H9 (cell line): Measurements from ENCODE around the gene EPS8L1. TPM values are rescaled to one million over a fixed set of nuclear protein-coding genes. Genes with fewer than 3 reads are reported as not detected.

Experiments used
- DNase-seq: peaks from one replicate; pipeline ENCODE4 v3.0.0-alpha.2; 2017
- H2AFZ ChIP-seq: one replicate; pipeline ENCODE4 v1.6.1; 2013; ENCODE audit warnings: mild to moderate bottlenecking, low read length, control low read depth, moderate library complexity
- H2AK5ac ChIP-seq: 2 replicates; pipeline ENCODE4 v1.6.1; 2013; ENCODE audit warnings: low read length, control low read depth, mixed read lengths; ENCODE audit not compliant: insufficient read length
- H2BK120ac ChIP-seq: one replicate; pipeline ENCODE4 v1.6.1; 2013; ENCODE audit warnings: low read depth, mild to moderate bottlenecking, low read length, control low read depth, inconsistent platforms; ENCODE audit not compliant: poor library complexity, severe bottlenecking
- H2BK12ac ChIP-seq: 2 replicates; pipeline ENCODE4 v1.6.1; 2013; ENCODE audit warnings: low read length, control low read depth, mixed read lengths, low read depth; ENCODE audit not compliant: insufficient read length
- H2BK15ac ChIP-seq: 2 replicates; pipeline ENCODE4 v1.6.1; 2013; ENCODE audit warnings: low read depth, low read length, control low read depth
- H2BK20ac ChIP-seq: one replicate; pipeline ENCODE4 v1.6.1; 2013; ENCODE audit warnings: low read depth, mild to moderate bottlenecking, low read length, control low read depth, inconsistent platforms; ENCODE audit not compliant: poor library complexity, severe bottlenecking
- H2BK5ac ChIP-seq: 2 replicates; pipeline ENCODE4 v1.6.1; 2013; ENCODE audit warnings: low read length, control low read depth, mixed read lengths; ENCODE audit not compliant: insufficient read length
- H3K14ac ChIP-seq: 2 replicates; pipeline ENCODE4 v1.6.1; 2013; ENCODE audit warnings: low read length, control low read depth; ENCODE audit not compliant: insufficient read depth
- H3K18ac ChIP-seq: 2 replicates; pipeline ENCODE4 v1.6.1; 2013; ENCODE audit warnings: low read depth, mild to moderate bottlenecking, mixed read lengths, low read length, control low read depth; ENCODE audit not compliant: insufficient read length
- H3K23ac ChIP-seq: 2 replicates; pipeline ENCODE4 v1.6.1; 2013; ENCODE audit warnings: low read length, control low read depth, mixed read lengths, low read depth; ENCODE audit not compliant: insufficient read length
- H3K23me2 ChIP-seq: 2 replicates; pipeline ENCODE4 v1.6.1; 2013; ENCODE audit warnings: low read depth, mild to moderate bottlenecking, mixed read lengths, low read length, control low read depth; ENCODE audit not compliant: insufficient read length, poor library complexity, severe bottlenecking
- H3K27ac ChIP-seq: 2 replicates; pipeline ENCODE4 v1.5.1; 2013; ENCODE audit warnings: low read length, control low read depth, mixed read lengths, low read depth; ENCODE audit not compliant: insufficient read length
- H3K27me3 ChIP-seq: 2 replicates; pipeline ENCODE4 v1.6.1; 2013; ENCODE audit warnings: low read length, control low read depth, inconsistent platforms; ENCODE audit not compliant: insufficient read depth
- H3K4ac ChIP-seq: 2 replicates; pipeline ENCODE4 v1.6.1; 2013; ENCODE audit warnings: low read depth, mild to moderate bottlenecking, control low read depth, inconsistent platforms, low read length, moderate library complexity
- H3K4me1 ChIP-seq: 2 replicates; pipeline ENCODE4 v1.6.1; 2013; ENCODE audit warnings: low read length, control low read depth, inconsistent platforms; ENCODE audit not compliant: insufficient read depth
- H3K4me2 ChIP-seq: 2 replicates; pipeline ENCODE4 v1.6.1; 2013; ENCODE audit warnings: low read length, control low read depth, mixed read lengths; ENCODE audit not compliant: insufficient read length, insufficient read depth
- H3K56ac ChIP-seq: 2 replicates; pipeline ENCODE4 v1.6.1; 2013; ENCODE audit warnings: low read depth, mild to moderate bottlenecking, mixed read lengths, low read length, control low read depth; ENCODE audit not compliant: insufficient read length
- H3K79me1 ChIP-seq: 2 replicates; pipeline ENCODE4 v1.6.1; 2013; ENCODE audit warnings: low read depth, mild to moderate bottlenecking, moderate library complexity, low read length, control low read depth, inconsistent platforms; ENCODE audit not compliant: insufficient read depth, poor library complexity, severe bottlenecking
- H3K79me2 ChIP-seq: 2 replicates; pipeline ENCODE4 v1.6.1; 2013; ENCODE audit warnings: low read length, control low read depth, inconsistent platforms; ENCODE audit not compliant: insufficient read depth
- H3K9ac ChIP-seq: 2 replicates; pipeline ENCODE4 v1.6.1; 2013; ENCODE audit warnings: low read length, control low read depth, mixed read lengths; ENCODE audit not compliant: insufficient read length; ENCODE audit errors: extremely low read depth
- H3K9me3 ChIP-seq: one replicate; pipeline ENCODE4 v1.6.1; 2013; ENCODE audit warnings: low read depth, low read length, inconsistent platforms; ENCODE audit not compliant: control insufficient read depth
- H3T11ph ChIP-seq: one replicate; pipeline ENCODE4 v1.6.1; 2013; ENCODE audit warnings: mild to moderate bottlenecking, low read length, control low read depth, inconsistent platforms
- H4K20me1 ChIP-seq: one replicate; pipeline ENCODE4 v1.6.1; 2013; ENCODE audit not compliant: control insufficient read depth, insufficient read length, insufficient read depth
- H4K5ac ChIP-seq: 2 replicates; pipeline ENCODE4 v1.6.1; 2013; ENCODE audit warnings: low read depth, mild to moderate bottlenecking, mixed read lengths, low read length, control low read depth; ENCODE audit not compliant: insufficient read length
- H4K8ac ChIP-seq: replicated peaks from 2 replicates; pipeline ENCODE4 v1.6.1; 2013; ENCODE audit warnings: low read length, control low read depth, mixed read lengths, low read depth; ENCODE audit not compliant: insufficient read length
- H4K91ac ChIP-seq: 2 replicates; pipeline ENCODE4 v1.6.1; 2013; ENCODE audit warnings: low read depth, mild to moderate bottlenecking, moderate library complexity, mixed read lengths, low read length, control low read depth; ENCODE audit not compliant: insufficient read length
- H3K27ac Mint-ChIP-seq, 3 experiments: 2 replicates in 2 of 3; 3 replicates in 1 of 3; pipeline ENCODE4 v1.8.0; 2020 to 2021; ENCODE audit warnings: mixed read lengths in 3 of 3, mild to moderate bottlenecking in 1 of 3, moderate library complexity in 1 of 3
- H3K27me3 Mint-ChIP-seq: 2 replicates; pipeline ENCODE4 v1.8.0; 2021; ENCODE audit warnings: low read depth, mild to moderate bottlenecking, moderate library complexity, mixed read lengths
- H3K36me3 Mint-ChIP-seq, 3 experiments: 2 replicates in 2 of 3; 3 replicates in 1 of 3; pipeline ENCODE4 v1.8.0; 2020 to 2021; ENCODE audit warnings: low read depth in 3 of 3, mixed read lengths in 3 of 3; ENCODE audit not compliant: insufficient read depth in 1 of 3
- H3K4me1 Mint-ChIP-seq, 2 experiments: 2 replicates each; pipeline ENCODE4 v1.8.0; 2020; ENCODE audit warnings: mixed read lengths in 2 of 2
- H3K4me3 Mint-ChIP-seq, 2 experiments: 2 replicates in 1 of 2; 3 replicates in 1 of 2; pipeline ENCODE4 v1.8.0; 2020 to 2021; ENCODE audit warnings: mild to moderate bottlenecking in 2 of 2, mixed read lengths in 2 of 2, moderate library complexity in 1 of 2
- H3K9me3 Mint-ChIP-seq, 2 experiments: 2 replicates in 1 of 2; 3 replicates in 1 of 2; pipeline ENCODE4 v1.8.0; 2020; ENCODE audit warnings: mild to moderate bottlenecking in 2 of 2, mixed read lengths in 2 of 2, moderate library complexity in 1 of 2
- WGBS: extraction: QIAGEN DNeasy Blood & Tissue Kit; methylation state at CpG from one replicate; pipeline ENCODE4 v1.1.7; 2013; ENCODE audit warnings: missing lambda C conversion rate, low lambda C conversion rate, mixed read lengths; ENCODE audit not compliant: insufficient read length; ENCODE audit errors: extremely low coverage; 5-methylcytosine and 5-hydroxymethylcytosine counted together
- total RNA-seq: library from RNA; stranded (reverse); gene quantifications from 2 replicates; pipeline ENCODE4 v1.2.1, GENCODE V29; 2021
- TF ChIP-seq, protein P1 (sequence below): fragments of 200-600 bp; sonication (generic); conservative IDR thresholded peaks from 3 replicates; pipeline ENCODE4 v1.8.0; 2021; ENCODE audit warnings: antibody characterized with exemption, mild to moderate bottlenecking

EPS8L1 gene
- total RNA-seq, 1 experiment from 2014 or later, result 24.0 TPM

DNA sequence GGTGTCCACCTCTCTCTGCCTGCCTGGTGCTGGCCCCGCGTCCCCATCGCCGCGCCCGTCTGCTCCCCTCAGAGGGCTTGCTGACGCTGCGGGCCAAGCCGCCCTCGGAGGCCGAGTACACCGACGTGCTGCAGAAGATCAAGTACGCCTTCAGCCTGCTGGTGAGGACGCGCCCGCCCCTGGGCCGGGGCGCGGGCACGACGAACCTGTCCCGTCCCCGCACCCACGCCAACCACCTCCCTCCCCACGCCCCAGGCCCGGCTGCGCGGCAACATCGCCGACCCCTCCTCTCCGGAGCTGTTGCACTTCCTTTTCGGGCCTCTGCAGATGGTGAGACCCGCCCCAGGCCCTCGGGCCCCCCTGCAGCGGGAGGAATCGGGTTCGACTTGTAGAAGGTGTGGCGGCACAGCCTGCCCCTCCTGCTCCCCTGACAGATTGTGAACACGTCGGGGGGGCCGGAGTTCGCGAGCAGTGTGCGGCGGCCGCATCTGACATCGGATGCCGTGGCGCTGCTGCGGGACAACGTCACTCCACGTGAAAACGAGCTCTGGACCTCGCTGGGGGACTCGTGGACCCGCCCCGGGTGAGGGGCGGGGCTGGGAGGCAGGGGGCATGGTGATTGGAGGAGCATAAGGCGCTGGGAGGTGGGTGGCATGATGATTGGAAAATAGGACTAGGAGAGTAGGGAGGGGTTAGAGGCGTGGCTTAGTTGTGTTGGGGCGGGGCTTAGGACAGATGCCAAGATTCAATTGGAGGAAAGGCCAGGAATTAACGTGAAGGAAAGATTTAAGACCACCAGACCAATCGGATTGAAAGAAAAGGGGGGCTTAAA, 6.6 kb downstream of the EPS8L1 start:
- Histone ChIP-seq H3K18ac (peak overlapping the region; percentile 85), H3K79me2 (no peaks in the 10 kb centered on the region), H4K20me1 (no peaks in the 10 kb centered on the region), H3T11ph (no peak overlapping the region), H4K91ac (no peak overlapping the region), H2BK120ac (no peak overlapping the region), H3K4me1 (peaks cover 4% of the 10 kb centered on the region; the same call in 1 of the 2 replicates), H4K8ac (no peak overlapping the region), H3K79me1 (no peaks in the 10 kb centered on the region), H3K14ac (peak overlapping the region; percentile 79), H3K56ac (no peak overlapping the region), H3K23ac (no peak overlapping the region), H2BK5ac (no peak overlapping the region), H2BK15ac (no peak overlapping the region), H2AK5ac (no peak overlapping the region), H3K9me3 (no peaks in the 10 kb centered on the region), H3K4me2 (peak overlapping the region; percentile 73), H3K27me3 (no peaks in the 10 kb centered on the region; the same call in 1 of the 2 replicates), H4K5ac (no peak overlapping the region), H3K4ac (no peak overlapping the region), H2BK20ac (no peak overlapping the region), H3K27ac (no peak overlapping the region), H2AFZ (no peak overlapping the region), H3K9ac (peak overlapping the region; percentile 24), H2BK12ac (no peak overlapping the region), H3K23me2 (peaks cover 29% of the 10 kb centered on the region)
- WGBS, result no CpG with 5 or more reads among the region's 64 CpGs
- Mint-ChIP-seq H3K27ac (peak overlapping the region in 2 of 3 experiments; percentile 48 to 81; a peak in 1 of 7 replicates), H3K27me3 (peaks cover 60% of the 10 kb centered on the region), H3K4me1 (peaks cover 16 to 42% of the 10 kb centered on the region in 2 experiments), H3K9me3 (peaks cover 0 to 3% of the 10 kb centered on the region in 2 experiments; a peak in 1 of 5 replicates), H3K4me3 (peak overlapping the region; percentile 73 to 87), H3K36me3 (peaks cover 7 to 11% (median 10%) of the 10 kb centered on the region in 3 experiments; a peak in 6 of 7 replicates)
- peak; percentile 97 for DNase-seq
- TF ChIP-seq, protein P1, sequence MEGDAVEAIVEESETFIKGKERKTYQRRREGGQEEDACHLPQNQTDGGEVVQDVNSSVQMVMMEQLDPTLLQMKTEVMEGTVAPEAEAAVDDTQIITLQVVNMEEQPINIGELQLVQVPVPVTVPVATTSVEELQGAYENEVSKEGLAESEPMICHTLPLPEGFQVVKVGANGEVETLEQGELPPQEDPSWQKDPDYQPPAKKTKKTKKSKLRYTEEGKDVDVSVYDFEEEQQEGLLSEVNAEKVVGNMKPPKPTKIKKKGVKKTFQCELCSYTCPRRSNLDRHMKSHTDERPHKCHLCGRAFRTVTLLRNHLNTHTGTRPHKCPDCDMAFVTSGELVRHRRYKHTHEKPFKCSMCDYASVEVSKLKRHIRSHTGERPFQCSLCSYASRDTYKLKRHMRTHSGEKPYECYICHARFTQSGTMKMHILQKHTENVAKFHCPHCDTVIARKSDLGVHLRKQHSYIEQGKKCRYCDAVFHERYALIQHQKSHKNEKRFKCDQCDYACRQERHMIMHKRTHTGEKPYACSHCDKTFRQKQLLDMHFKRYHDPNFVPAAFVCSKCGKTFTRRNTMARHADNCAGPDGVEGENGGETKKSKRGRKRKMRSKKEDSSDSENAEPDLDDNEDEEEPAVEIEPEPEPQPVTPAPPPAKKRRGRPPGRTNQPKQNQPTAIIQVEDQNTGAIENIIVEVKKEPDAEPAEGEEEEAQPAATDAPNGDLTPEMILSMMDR, result no peak
